ENCODE results near the gene SPR.
"Not testable (repeated sequence)": the region's sequence is repeated elsewhere in the genome, so short reads cannot be mapped to it uniquely, and the experiment has no call there.

Gene SPR

GRCh38 chr2:72889991-72890390, 2.8 kb downstream of the SPR start:
- DNase-seq, result no peak

- no peak for DNase-seq
Observed at GRCh38 chr2:72891091-72891818, 4.0 kb downstream of the SPR start.

- DNase-seq, result peak in 1 of 2 experiments; percentile 71
Observed at GRCh38 chr2:72892506-72893173, 5.4 kb downstream of the SPR start.

- peak; percentile 28 to 49 for DNase-seq
Observed at GRCh38 chr2:72893594-72894319, 6.5 kb downstream of the SPR start.

- DNase-seq, result no peak
Observed at GRCh38 chr2:72894514-72894913, 7.3 kb downstream of the SPR start.

- DNase-seq, result no peak
Observed at GRCh38 chr2:72895154-72895553, 7.9 kb downstream of the SPR start.

DNA sequence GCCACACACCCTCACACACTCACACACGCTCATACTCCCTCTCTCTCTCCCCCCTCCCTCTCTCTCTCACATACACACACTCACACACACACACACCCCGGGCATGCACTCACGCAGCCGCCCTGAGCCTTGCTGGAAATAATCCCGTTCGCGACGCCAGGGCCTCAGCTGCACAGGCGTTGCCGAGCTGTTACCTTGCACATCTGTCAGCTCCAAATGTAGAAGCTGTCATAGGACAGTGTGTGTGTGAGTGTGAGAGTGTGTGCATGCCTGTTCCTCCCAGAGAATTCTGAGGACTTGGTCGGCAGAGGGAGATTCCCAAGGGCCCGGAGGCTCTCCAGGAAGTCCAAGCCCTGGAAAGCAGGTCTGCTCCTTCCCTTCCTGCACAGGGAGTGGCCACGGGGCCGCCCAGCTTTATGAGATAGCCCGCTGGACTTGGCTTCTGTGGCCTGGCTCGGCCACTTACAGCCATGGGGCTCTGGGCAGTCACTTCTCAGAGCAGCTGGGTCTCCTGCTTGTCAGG, 8.6 kb downstream of the SPR start:
- DNase-seq, result no peak

DNA sequence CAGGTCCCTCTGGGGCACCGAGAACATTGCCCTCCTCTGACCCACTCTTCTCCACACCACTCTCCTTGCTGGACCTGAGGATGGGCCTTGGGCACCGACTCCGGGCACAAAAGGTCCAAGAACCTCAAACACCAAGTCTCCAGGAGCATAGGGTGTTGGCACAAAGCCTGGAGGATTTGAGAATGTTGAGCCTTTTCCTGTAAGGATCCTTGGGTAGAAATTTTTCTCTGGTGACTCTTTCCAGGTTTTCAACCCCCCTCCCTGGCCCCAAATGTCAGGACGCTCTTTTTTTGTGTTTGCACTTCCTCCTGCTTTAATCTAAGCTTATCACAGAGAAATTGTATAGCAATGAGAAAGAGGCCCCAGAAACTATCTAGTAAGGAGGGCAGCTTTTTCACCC, 9.2 kb downstream of the SPR start:
- no peak for DNase-seq

DNA sequence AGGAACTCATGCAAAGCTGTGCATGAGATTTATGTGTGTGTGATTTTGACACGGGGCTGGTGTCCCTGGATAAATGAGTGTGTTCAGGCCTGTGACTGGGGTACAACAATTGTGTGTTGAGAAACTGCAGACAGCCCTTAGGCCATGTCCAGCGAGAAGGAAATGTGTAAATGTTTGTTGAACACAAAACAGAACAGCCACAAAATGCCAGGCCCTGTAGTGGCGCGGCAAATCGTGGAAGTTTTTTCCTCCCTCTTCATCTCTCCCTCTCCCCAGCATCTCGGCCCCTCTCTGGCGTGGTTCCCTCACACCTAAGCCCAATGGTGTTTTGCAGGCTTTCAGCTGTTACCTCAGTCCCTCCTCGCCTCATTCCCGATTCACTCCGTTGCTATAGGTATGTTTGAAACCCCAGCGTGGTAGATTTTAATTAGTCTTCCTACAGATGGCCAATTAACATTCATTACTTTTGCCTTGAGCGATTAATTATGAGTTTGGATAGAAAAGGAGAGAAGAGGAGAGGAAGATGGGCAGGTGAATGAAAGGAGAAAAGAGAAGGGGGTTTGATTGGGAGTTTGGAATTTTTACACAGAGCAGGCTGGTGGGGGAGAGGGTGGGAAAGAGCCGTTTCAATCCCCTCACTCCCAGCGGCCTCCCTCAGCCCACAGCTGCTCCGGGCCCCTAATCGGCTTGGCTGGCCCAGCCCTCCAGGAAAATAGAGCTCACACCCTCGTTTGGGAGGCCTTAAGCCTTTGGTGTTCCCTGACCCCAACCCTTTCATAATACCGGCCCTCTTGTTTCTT, 10.8 kb downstream of the SPR start:
- no peak for DNase-seq

DNA sequence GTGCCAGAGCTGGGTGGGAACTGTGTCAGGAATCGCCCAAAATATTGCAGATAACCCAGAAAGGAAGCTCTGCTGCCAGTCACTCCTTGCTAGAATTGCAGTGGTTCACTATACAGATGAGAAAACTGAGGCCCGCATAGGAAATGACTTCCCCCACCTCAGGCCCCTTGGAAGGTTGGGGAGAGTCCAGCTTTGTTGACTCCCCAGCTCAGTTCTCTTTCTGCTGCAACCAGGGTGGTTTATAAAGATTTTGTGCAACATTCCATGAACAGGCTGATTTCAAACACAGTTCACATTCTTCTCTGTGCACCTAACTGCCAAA, 11.3 kb downstream of the SPR start:
- no peak for DNase-seq

GRCh38 chr2:72900191-72900825, 13.1 kb downstream of the SPR start:
- DNase-seq, result no peak

GRCh38 chr2:72901426-72901825, 14.2 kb downstream of the SPR start:
- DNase-seq, result no peak

- not testable (repeated sequence) for DNase-seq
Observed at GRCh38 chr2:72907369-72907768, 20.2 kb downstream of the SPR start.

- no peak for DNase-seq
Observed at GRCh38 chr2:72908741-72909140, 21.5 kb downstream of the SPR start.

GRCh38 chr2:72911256-72911655, 24.0 kb downstream of the SPR start:
- DNase-seq, result no peak

GRCh38 chr2:72913486-72914205, 26.4 kb downstream of the SPR start:
- peak in 1 of 2 experiments; percentile 57 for DNase-seq

- DNase-seq, result no peak
Observed at GRCh38 chr2:72914206-72914559, 27.0 kb downstream of the SPR start.

GRCh38 chr2:72914589-72915319, 27.5 kb downstream of the SPR start:
- DNase-seq, result no peak

DNA sequence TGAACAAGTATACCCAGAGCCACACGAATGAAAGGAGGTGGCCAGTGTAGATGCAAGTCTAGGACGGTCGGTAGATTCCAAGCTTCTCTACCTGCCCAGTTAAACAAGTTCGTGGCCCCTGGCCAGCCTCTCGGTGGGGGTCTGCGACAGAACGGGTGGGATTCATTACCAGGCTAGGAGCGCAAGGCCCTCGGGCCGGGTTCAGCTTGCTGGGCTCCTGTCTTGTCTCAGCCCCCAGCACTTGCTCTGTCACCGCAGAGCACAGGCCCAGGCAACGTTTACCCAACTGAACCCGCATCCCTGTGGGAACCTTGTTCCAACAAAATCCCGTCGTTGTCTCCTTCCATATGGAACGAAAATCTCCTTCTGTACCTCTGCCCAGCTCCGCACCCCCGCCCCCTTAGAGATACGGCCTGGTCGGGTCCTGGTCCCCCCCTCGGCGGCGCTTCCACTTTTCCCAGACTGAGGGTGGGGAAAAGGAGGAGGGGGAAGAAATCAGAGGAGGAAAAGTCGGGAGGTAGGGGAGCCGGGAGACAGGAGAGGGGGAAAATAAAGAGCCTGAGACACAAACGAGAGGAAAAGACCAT, 28.2 kb downstream of the SPR start:
- no peak for DNase-seq

DNA sequence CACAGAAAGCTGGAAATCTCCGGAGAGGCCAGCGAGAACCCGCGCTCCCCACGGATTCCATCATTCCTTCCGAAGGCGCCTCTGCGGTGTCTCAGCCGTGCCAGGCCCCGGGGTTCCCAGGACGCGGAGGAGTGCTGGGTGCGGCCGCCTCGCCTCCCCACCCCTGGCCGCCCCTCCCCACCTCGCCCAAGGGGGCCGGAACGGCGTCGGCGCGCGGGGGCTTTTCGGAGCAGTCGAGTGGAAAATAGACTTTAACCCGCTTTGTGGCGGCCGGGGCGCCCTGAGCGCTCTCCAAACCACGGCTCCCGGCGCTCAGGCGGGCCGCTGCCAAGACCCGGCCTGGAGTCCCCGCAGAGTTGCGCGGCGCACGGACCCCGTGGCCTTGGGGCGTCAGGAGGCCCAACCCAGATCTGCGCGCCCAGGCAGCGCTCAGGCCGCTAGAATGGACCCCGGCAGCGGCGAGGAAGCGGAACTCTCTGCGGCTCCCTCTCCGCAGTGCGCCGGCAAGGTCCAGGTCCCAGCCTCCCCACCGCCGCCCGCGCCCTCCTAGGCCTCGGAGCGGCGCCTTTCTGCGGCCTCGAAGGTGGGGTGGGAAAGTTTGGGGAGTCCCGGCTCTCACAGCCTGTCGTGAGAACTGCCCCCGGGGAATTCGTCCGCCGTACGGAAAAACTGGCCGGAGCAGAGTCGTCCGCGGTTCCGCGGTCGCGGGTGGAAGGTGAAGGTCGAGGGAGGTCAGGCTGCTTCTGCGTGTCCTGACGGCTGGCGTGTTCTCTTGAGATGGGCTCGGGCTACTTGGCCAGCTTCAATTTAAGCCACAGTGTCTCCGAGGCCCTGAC, 28.9 kb downstream of the SPR start:
- no peak for DNase-seq

All from SW 1271 (cell line).